SK-N-SH (cell line): ENCODE measurements around the gene SLC24A3.

Experiments
- CTCF ChIP-seq: fragments of 200-600 bp; sonication (generic); IDR thresholded peaks from 2 replicates; pipeline ENCODE4 v1.6.1; 2017; ENCODE audit warnings: antibody characterized with exemption, mild to moderate bottlenecking, moderate library complexity
- EP300 ChIP-seq, 2 experiments: IDR thresholded peaks; 2 replicates each; pipeline versions ENCODE4 v1.4.0 to v1.6.1; 2012; ENCODE audit warnings: borderline replicate concordance in 1 of 2, low read depth in 1 of 2, low read length in 1 of 2
- EZH2phosphoT487 ChIP-seq: fragments of 200-600 bp; sonication (generic); IDR thresholded peaks from 2 replicates; pipeline ENCODE4 v1.6.1; 2017; ENCODE audit warnings: low read depth, mixed run types, mild to moderate bottlenecking, antibody characterized with exemption, moderate library complexity, borderline replicate concordance
- RCOR1 ChIP-seq: fragments of 150-350 bp; IDR thresholded peaks from 2 replicates; pipeline ENCODE4 v1.6.1; 2017; ENCODE audit warnings: antibody characterized with exemption, low read length
- REST ChIP-seq: IDR thresholded peaks from 2 replicates; pipeline ENCODE4 v1.6.1; 2012; ENCODE audit warnings: mild to moderate bottlenecking, low read depth, low read length, moderate library complexity
- TAF1 ChIP-seq: IDR thresholded peaks from 2 replicates; pipeline ENCODE4 v1.6.1; 2012; ENCODE audit warnings: low read depth, mild to moderate bottlenecking, low read length, moderate library complexity, borderline replicate concordance
- TEAD4 ChIP-seq: IDR thresholded peaks from 2 replicates; pipeline ENCODE4 v1.4.0; 2012; ENCODE audit warnings: mild to moderate bottlenecking, borderline replicate concordance; ENCODE audit not compliant: insufficient read depth

GRCh38 chr20:19456595-19457395, 244.4 kb downstream of the SLC24A3 start:
- no peak for TF ChIP-seq TEAD4
- no peak for TF ChIP-seq CTCF
- no peak for TF ChIP-seq TAF1
- no peak for TF ChIP-seq EP300 (IDR thresholded peaks at IDR 0.05; ENCODE audit: borderline replicate concordance in 1 of 2, low read depth in 1 of 2, low read length in 1 of 2)
- no peak for TF ChIP-seq RCOR1
- TF ChIP-seq EZH2phosphoT487, result no peak
- TF ChIP-seq REST, result no peak
